ENCODE measurements around the gene STXBP1.

STXBP1 gene

GRCh38 chr9:127662617-127663016 lies 50.5 kb downstream of the STXBP1 start:
- no peak for TF ChIP-seq CTCF (IDR thresholded peaks at IDR 0.05; ENCODE audit: unreplicated experiment in 3 of 3)
- Mint-ChIP-seq H3K9me3 (no peaks in the 10 kb centered on the region), H3K27ac (peak overlapping the region in 2 of 3 experiments; percentile 4 to 21), H3K27me3 (ENCODE audit: low read depth) (no peaks in the 10 kb centered on the region), H3K4me3 (no peak overlapping the region), H3K4me1 (peaks cover 49% of the 10 kb centered on the region), H3K36me3 (ENCODE audit: low read depth) (peaks cover 48% of the 10 kb centered on the region)

DNA sequence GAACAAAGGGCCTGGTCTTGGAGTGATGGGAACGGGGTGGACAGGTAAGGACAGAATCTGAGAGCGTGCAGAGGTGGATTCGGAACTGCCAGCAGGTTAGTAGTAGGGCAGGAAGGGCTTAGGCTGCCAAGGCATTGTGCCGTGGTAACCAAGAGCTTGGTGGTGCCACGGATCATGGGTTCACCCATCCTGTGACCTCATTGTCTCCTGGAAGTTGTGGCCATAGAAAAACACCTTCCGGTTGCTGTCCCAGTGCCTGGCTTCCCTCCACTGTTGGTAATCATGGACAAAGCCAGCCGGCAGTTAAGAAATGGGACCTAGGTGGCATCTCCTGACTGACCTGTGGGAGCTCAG lies 52.2 kb downstream of the STXBP1 start:
- peak overlapping the region in 2 of 3 experiments; percentile 26 to 80 for H3K27ac Mint-ChIP-seq
- no peaks in the 10 kb centered on the region for H3K9me3 Mint-ChIP-seq
- H3K4me3 Mint-ChIP-seq = no peak overlapping the region
- no peaks in the 10 kb centered on the region for H3K27me3 Mint-ChIP-seq (ENCODE audit: low read depth)
- TF ChIP-seq CTCF (IDR thresholded peaks at IDR 0.05; ENCODE audit: unreplicated experiment in 3 of 3) = no peak
- H3K4me1 Mint-ChIP-seq = peaks cover 47% of the 10 kb centered on the region
- peaks cover 47% of the 10 kb centered on the region for H3K36me3 Mint-ChIP-seq (ENCODE audit: low read depth)

GRCh38 chr9:127664678-127665507 lies 52.8 kb downstream of the STXBP1 start:
- Mint-ChIP-seq H3K4me1 (peaks cover 47% of the 10 kb centered on the region), H3K9me3 (no peaks in the 10 kb centered on the region), H3K27ac (peak overlapping the region; percentile 26 to 80 (median 67)), H3K36me3 (ENCODE audit: low read depth) (peaks cover 42% of the 10 kb centered on the region), H3K27me3 (ENCODE audit: low read depth) (no peaks in the 10 kb centered on the region), H3K4me3 (no peak overlapping the region)
- TF ChIP-seq CTCF (IDR thresholded peaks at IDR 0.05; ENCODE audit: unreplicated experiment in 3 of 3) = no peak

DNA sequence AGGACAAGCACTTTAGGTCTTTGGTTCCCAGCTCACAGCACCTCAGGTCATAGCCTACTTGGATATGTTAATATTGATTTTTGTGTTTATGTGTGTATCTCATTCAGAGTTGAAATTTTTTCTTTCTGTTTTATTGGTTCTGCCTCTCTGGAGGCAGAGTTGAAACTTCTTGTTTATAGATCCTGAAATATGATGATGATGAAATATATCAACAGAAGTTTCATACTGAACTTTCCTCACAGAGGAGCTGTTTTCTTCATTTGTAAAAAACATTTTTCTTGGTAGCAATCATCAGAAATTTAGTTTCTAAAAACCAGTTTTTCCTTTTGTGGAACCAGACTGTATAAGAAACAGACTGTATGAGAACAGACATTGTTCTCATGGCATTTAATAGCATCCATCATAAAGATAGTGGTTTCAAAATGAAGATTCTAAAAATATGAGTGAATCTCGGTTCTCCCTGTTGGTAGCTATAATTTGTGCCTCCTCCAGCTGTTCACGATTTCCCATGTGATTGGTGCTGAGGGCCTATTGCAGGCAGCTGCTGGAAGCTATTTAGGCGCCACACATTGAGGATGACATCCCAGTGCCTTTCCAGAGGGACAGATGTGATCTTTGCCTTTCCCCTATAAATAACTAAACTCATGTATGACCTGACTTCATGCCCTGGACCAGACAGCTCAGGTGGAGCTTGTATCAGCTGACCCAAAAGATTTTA lies 55.2 kb downstream of the STXBP1 start:
- TF ChIP-seq CTCF (IDR thresholded peaks at IDR 0.05; ENCODE audit: unreplicated experiment in 3 of 3) = no peak
- Mint-ChIP-seq H3K4me1 (peaks cover 38% of the 10 kb centered on the region), H3K4me3 (no peak overlapping the region), H3K36me3 (ENCODE audit: low read depth) (peaks cover 42% of the 10 kb centered on the region), H3K27ac (peak overlapping the region; percentile 26 to 45 (median 31)), H3K9me3 (no peaks in the 10 kb centered on the region), H3K27me3 (ENCODE audit: low read depth) (no peaks in the 10 kb centered on the region)

GRCh38 chr9:127667906-127668305 lies 55.8 kb downstream of the STXBP1 start:
- no peak overlapping the region for H3K4me3 Mint-ChIP-seq
- peak overlapping the region; percentile 26 to 45 (median 31) for H3K27ac Mint-ChIP-seq
- H3K27me3 Mint-ChIP-seq (ENCODE audit: low read depth) = no peaks in the 10 kb centered on the region
- H3K36me3 Mint-ChIP-seq (ENCODE audit: low read depth) = peaks cover 41% of the 10 kb centered on the region
- no peak for TF ChIP-seq CTCF (IDR thresholded peaks at IDR 0.05; ENCODE audit: unreplicated experiment in 3 of 3)
- peaks cover 32% of the 10 kb centered on the region for H3K4me1 Mint-ChIP-seq
- no peaks in the 10 kb centered on the region for H3K9me3 Mint-ChIP-seq

All from nephron (organoid).